ENCODE results near the gene OGDHL. TPM values are rescaled to one million over a fixed set of nuclear protein-coding genes. Genes with fewer than 3 reads are reported as not detected.
A peak's percentile ranks its signal among the peaks of the same experiment; 100 is the strongest.

Gene OGDHL
- total RNA-seq: 0.61 TPM
- 1.9 TPM for polyA plus RNA-seq
- long read RNA-seq, donor 1: 0 reads
- long read RNA-seq, donor 2: 0 reads
- long read RNA-seq, donor 3: 0 reads
- long read RNA-seq, donor 4: 0 reads
- long read RNA-seq, donor 5, partial matches to known transcripts: 0 of 2 reads
- long read RNA-seq, donor 5, other reads (novel, unspliced or antisense): 0 of 2 reads
- long read RNA-seq, donor 6: 0 reads
- long read RNA-seq, donor 7: 0 reads
- long read RNA-seq, donor 8: 0 reads
- long read RNA-seq, donor 9: 0 reads
- long read RNA-seq, donor 10: 0 reads

- peak; percentile 4 to 80 (median 55) for DNase-seq (ENCODE audit: low read depth in 6 of 9, low spot score in 9 of 9)
- Histone ChIP-seq H3K4me1 (ENCODE audit: control insufficient read depth in 2 of 2, insufficient read depth in 2 of 2, low read length in 2 of 2) (peaks cover 3 to 4% of the 10 kb centered on the region in 2 donors), H3K27me3 (ENCODE audit: control insufficient read depth in 2 of 2, insufficient read depth in 1 of 2, low read length in 1 of 2) (peaks cover 8 to 34% of the 10 kb centered on the region in 2 donors), H3K9me3 (ENCODE audit: control insufficient read depth in 2 of 2, insufficient read depth in 1 of 2, low read length in 1 of 2) (no peaks in the 10 kb centered on the region), H3K36me3 (ENCODE audit: control insufficient read depth in 2 of 2, insufficient read depth in 2 of 2, low read length in 1 of 2) (no peaks in the 10 kb centered on the region), H3K27ac (ENCODE audit: low read depth in 1 of 2, low read length in 1 of 2) (no peak within 1 kb of the TSS), H3K4me3 (ENCODE audit: low read length in 2 of 2) (peak within 1 kb of the TSS; percentile 17 to 48)
- WGBS: 2% methylated on average over 80 of the region's 81 CpGs
Measured at GRCh38 chr10:49761789-49762565, at the start of gene OGDHL. OGDHL (minus strand) TSS chr10:49762323; CDS start chr10:49758592, 3,731 bp downstream.

DNA sequence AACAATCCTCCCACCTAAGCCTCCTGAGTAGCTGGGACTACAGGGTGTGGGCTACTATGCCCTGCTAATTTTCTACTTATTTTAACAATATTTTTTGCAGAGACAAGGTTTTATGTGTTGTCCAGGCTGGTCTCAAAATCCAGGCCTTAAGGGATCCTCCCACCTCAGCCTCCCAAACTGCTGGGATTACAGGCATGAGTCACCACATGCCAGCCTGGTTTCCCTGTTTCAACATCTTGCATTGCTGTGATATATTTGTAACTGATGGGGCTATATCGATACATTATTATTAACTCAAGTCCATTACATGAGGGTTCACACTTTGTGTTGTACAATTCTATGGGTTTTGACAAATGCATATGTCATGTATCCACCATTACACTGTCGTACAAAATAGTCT lies 41.9 kb upstream of the OGDHL start:
- Histone ChIP-seq H3K9me3 (ENCODE audit: control insufficient read depth in 2 of 2, insufficient read depth in 1 of 2, low read length in 1 of 2) (no peaks in the 10 kb centered on the region), H3K4me3 (ENCODE audit: low read length in 2 of 2) (no peak overlapping the region), H3K27me3 (ENCODE audit: control insufficient read depth in 2 of 2, insufficient read depth in 1 of 2, low read length in 1 of 2) (no peaks in the 10 kb centered on the region), H3K36me3 (ENCODE audit: control insufficient read depth in 2 of 2, insufficient read depth in 2 of 2, low read length in 1 of 2) (no peaks in the 10 kb centered on the region), H3K4me1 (ENCODE audit: control insufficient read depth in 2 of 2, insufficient read depth in 2 of 2, low read length in 2 of 2) (no peaks in the 10 kb centered on the region), H3K27ac (ENCODE audit: low read depth in 1 of 2, low read length in 1 of 2) (no peak overlapping the region)
- 95% methylated on average over 2 of the region's 2 CpGs for WGBS
- no peak for DNase-seq (ENCODE audit: low read depth in 6 of 9, low spot score in 9 of 9)

GRCh38 chr10:49798275-49798674 lies 36.2 kb upstream of the OGDHL start:
- no peaks in the 10 kb centered on the region for H3K27me3 ChIP-seq (ENCODE audit: control insufficient read depth in 2 of 2, insufficient read depth in 1 of 2, low read length in 1 of 2)
- WGBS: 94% methylated on average over 4 of the region's 4 CpGs

GRCh38 chr10:49791100-49791499 lies 29.0 kb upstream of the OGDHL start:
- Histone ChIP-seq H3K4me1 (ENCODE audit: control insufficient read depth in 2 of 2, insufficient read depth in 2 of 2, low read length in 2 of 2) (no peaks in the 10 kb centered on the region), H3K27me3 (ENCODE audit: control insufficient read depth in 2 of 2, insufficient read depth in 1 of 2, low read length in 1 of 2) (no peaks in the 10 kb centered on the region), H3K27ac (ENCODE audit: low read depth in 1 of 2, low read length in 1 of 2) (no peak overlapping the region), H3K4me3 (ENCODE audit: low read length in 2 of 2) (no peak overlapping the region), H3K36me3 (ENCODE audit: control insufficient read depth in 2 of 2, insufficient read depth in 2 of 2, low read length in 1 of 2) (no peaks in the 10 kb centered on the region), H3K9me3 (ENCODE audit: control insufficient read depth in 2 of 2, insufficient read depth in 1 of 2, low read length in 1 of 2) (no peaks in the 10 kb centered on the region)
- 84% methylated on average over 5 of the region's 5 CpGs for WGBS
- no peak for DNase-seq (ENCODE audit: low read depth in 6 of 9, low spot score in 9 of 9)

More at GRCh38 chr10:49798275-49798674, 36.2 kb upstream of the OGDHL start:
- DNase-seq (ENCODE audit: low read depth in 6 of 9, low spot score in 9 of 9): no peak
- H3K27ac ChIP-seq (ENCODE audit: low read depth in 1 of 2, low read length in 1 of 2): no peak overlapping the region
- H3K4me3 ChIP-seq (ENCODE audit: low read length in 2 of 2): no peak overlapping the region
- H3K4me1 ChIP-seq (ENCODE audit: control insufficient read depth in 2 of 2, insufficient read depth in 2 of 2, low read length in 2 of 2): no peaks in the 10 kb centered on the region
- H3K36me3 ChIP-seq (ENCODE audit: control insufficient read depth in 2 of 2, insufficient read depth in 2 of 2, low read length in 1 of 2): no peaks in the 10 kb centered on the region
- no peaks in the 10 kb centered on the region for H3K9me3 ChIP-seq (ENCODE audit: control insufficient read depth in 2 of 2, insufficient read depth in 1 of 2, low read length in 1 of 2)

DNA sequence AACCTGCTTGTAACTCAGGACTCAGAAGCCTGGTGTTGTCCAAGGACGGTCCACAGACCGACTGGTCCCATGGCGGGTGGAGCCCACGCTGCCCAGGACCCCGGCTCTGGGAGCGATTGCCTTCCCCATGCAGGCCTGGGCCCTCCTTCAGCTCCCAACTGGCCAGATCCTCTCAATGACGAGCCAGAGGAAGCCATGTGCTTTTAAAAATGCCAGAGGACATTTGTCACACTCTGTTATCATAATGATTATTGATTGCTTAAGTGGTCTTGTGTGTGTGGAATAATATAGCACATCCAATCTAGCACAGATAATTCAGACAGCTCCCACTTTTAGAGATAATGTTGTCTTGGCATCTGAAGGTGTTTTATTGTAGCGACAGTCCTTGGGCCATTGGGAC lies 22.6 kb upstream of the OGDHL start:
- DNase-seq (ENCODE audit: low read depth in 6 of 9, low spot score in 9 of 9): no peak

GRCh38 chr10:49783645-49784044 lies 21.5 kb upstream of the OGDHL start:
- Histone ChIP-seq H3K9me3 (ENCODE audit: control insufficient read depth in 2 of 2, insufficient read depth in 1 of 2, low read length in 1 of 2) (no peaks in the 10 kb centered on the region), H3K36me3 (ENCODE audit: control insufficient read depth in 2 of 2, insufficient read depth in 2 of 2, low read length in 1 of 2) (no peaks in the 10 kb centered on the region), H3K4me3 (ENCODE audit: low read length in 2 of 2) (no peak overlapping the region), H3K27ac (ENCODE audit: low read depth in 1 of 2, low read length in 1 of 2) (no peak overlapping the region), H3K4me1 (ENCODE audit: control insufficient read depth in 2 of 2, insufficient read depth in 2 of 2, low read length in 2 of 2) (no peaks in the 10 kb centered on the region), H3K27me3 (ENCODE audit: control insufficient read depth in 2 of 2, insufficient read depth in 1 of 2, low read length in 1 of 2) (peaks cover 0 to 2% of the 10 kb centered on the region in 2 donors)
- DNase-seq (ENCODE audit: low read depth in 6 of 9, low spot score in 9 of 9): no peak
- WGBS: 72% methylated on average over 5 of the region's 5 CpGs

More for the DNA sequence above, 22.6 kb upstream of the OGDHL start:
- Histone ChIP-seq H3K4me1 (ENCODE audit: control insufficient read depth in 2 of 2, insufficient read depth in 2 of 2, low read length in 2 of 2) (no peaks in the 10 kb centered on the region), H3K4me3 (ENCODE audit: low read length in 2 of 2) (no peak overlapping the region), H3K36me3 (ENCODE audit: control insufficient read depth in 2 of 2, insufficient read depth in 2 of 2, low read length in 1 of 2) (no peaks in the 10 kb centered on the region), H3K27me3 (ENCODE audit: control insufficient read depth in 2 of 2, insufficient read depth in 1 of 2, low read length in 1 of 2) (peaks cover 0 to 2% of the 10 kb centered on the region in 2 donors), H3K9me3 (ENCODE audit: control insufficient read depth in 2 of 2, insufficient read depth in 1 of 2, low read length in 1 of 2) (no peaks in the 10 kb centered on the region), H3K27ac (ENCODE audit: low read depth in 1 of 2, low read length in 1 of 2) (no peak overlapping the region)
- WGBS: 90% methylated on average over 8 of the region's 8 CpGs

- Histone ChIP-seq H3K4me3 (ENCODE audit: low read length in 2 of 2) (no peak overlapping the region), H3K9me3 (ENCODE audit: control insufficient read depth in 2 of 2, insufficient read depth in 1 of 2, low read length in 1 of 2) (no peaks in the 10 kb centered on the region), H3K27me3 (ENCODE audit: control insufficient read depth in 2 of 2, insufficient read depth in 1 of 2, low read length in 1 of 2) (peaks cover 0 to 2% of the 10 kb centered on the region in 2 donors), H3K36me3 (ENCODE audit: control insufficient read depth in 2 of 2, insufficient read depth in 2 of 2, low read length in 1 of 2) (no peaks in the 10 kb centered on the region), H3K4me1 (ENCODE audit: control insufficient read depth in 2 of 2, insufficient read depth in 2 of 2, low read length in 2 of 2) (no peaks in the 10 kb centered on the region), H3K27ac (ENCODE audit: low read depth in 1 of 2, low read length in 1 of 2) (no peak overlapping the region)
- DNase-seq (ENCODE audit: low read depth in 6 of 9, low spot score in 9 of 9): no peak
Measured at GRCh38 chr10:49781247-49781646, 19.1 kb upstream of the OGDHL start.

- Histone ChIP-seq H3K27me3 (ENCODE audit: control insufficient read depth in 2 of 2, insufficient read depth in 1 of 2, low read length in 1 of 2) (no peaks in the 10 kb centered on the region), H3K27ac (ENCODE audit: low read depth in 1 of 2, low read length in 1 of 2) (no peak overlapping the region), H3K4me1 (ENCODE audit: control insufficient read depth in 2 of 2, insufficient read depth in 2 of 2, low read length in 2 of 2) (no peaks in the 10 kb centered on the region), H3K9me3 (ENCODE audit: control insufficient read depth in 2 of 2, insufficient read depth in 1 of 2, low read length in 1 of 2) (no peaks in the 10 kb centered on the region), H3K4me3 (ENCODE audit: low read length in 2 of 2) (no peak overlapping the region), H3K36me3 (ENCODE audit: control insufficient read depth in 2 of 2, insufficient read depth in 2 of 2, low read length in 1 of 2) (no peaks in the 10 kb centered on the region)
- no peak for DNase-seq (ENCODE audit: low read depth in 6 of 9, low spot score in 9 of 9)
- WGBS: 81% methylated on average over 3 of the region's 3 CpGs
Measured at GRCh38 chr10:49778197-49778596, 16.1 kb upstream of the OGDHL start.

DNA sequence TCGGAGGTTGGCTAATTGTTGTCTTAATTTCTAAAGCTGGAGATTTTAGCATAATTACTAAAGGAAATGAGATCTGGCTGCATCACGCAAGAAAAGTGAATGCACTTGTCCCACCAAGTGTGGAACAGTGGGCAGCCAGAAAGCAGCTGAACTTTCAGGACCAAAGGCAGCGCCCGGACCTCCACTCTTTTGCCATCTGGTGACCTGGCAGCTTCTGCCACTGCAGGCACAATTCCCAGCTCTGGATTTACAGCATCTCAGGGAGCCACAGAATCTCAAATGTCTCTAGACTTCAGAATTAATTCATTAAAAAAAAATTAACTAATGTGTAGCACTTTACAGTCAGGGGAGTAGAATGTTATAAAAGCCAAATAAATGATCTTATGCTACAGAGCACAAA lies 14.7 kb upstream of the OGDHL start:
- 92% methylated on average over 4 of the region's 4 CpGs for WGBS
- no peaks in the 10 kb centered on the region for H3K4me1 ChIP-seq (ENCODE audit: control insufficient read depth in 2 of 2, insufficient read depth in 2 of 2, low read length in 2 of 2)
- no peak overlapping the region for H3K27ac ChIP-seq (ENCODE audit: low read depth in 1 of 2, low read length in 1 of 2)
- no peaks in the 10 kb centered on the region for H3K9me3 ChIP-seq (ENCODE audit: control insufficient read depth in 2 of 2, insufficient read depth in 1 of 2, low read length in 1 of 2)
- no peaks in the 10 kb centered on the region for H3K36me3 ChIP-seq (ENCODE audit: control insufficient read depth in 2 of 2, insufficient read depth in 2 of 2, low read length in 1 of 2)
- H3K4me3 ChIP-seq (ENCODE audit: low read length in 2 of 2): no peak overlapping the region
- no peaks in the 10 kb centered on the region for H3K27me3 ChIP-seq (ENCODE audit: control insufficient read depth in 2 of 2, insufficient read depth in 1 of 2, low read length in 1 of 2)
- no peak for DNase-seq (ENCODE audit: low read depth in 6 of 9, low spot score in 9 of 9)
